Omental fat pad (tissue), 4 donors: ENCODE measurements around the gene SORCS2. TPM values are rescaled to one million over a fixed set of nuclear protein-coding genes. Genes with fewer than 3 reads are reported as not detected.

Experiments
- ATAC-seq: fragments of 150-250 bp; one replicate; pipeline ENCODE4 v1.9.1; 2016; ENCODE audit warnings: mild to moderate bottlenecking, moderate library complexity; ENCODE audit not compliant: low FRiP score
- DNase-seq: peaks from one replicate; pipeline ENCODE4 v3.0.0-alpha.2; 2019; ENCODE audit warnings: low spot score
- total RNA-seq, 4 donors: library from RNA; depleted of rRNA; stranded (reverse); fragments of >200 nt; gene quantifications; one replicate each; pipeline ENCODE4 v1.1.0, GENCODE V29; 2016
- TF ChIP-seq, protein P1 (sequence below), 3 donors: fragments of 450-650 bp; IDR thresholded peaks; one replicate each; pipeline ENCODE4 v1.5.1; 2016 to 2017; ENCODE audit warnings: antibody characterized with exemption in 3 of 3, mild to moderate bottlenecking in 3 of 3, moderate library complexity in 2 of 3

The SORCS2 gene
- total RNA-seq, 4 donors from 2014 or later, result 0.63 to 4.6 (median 1.2) TPM

DNA sequence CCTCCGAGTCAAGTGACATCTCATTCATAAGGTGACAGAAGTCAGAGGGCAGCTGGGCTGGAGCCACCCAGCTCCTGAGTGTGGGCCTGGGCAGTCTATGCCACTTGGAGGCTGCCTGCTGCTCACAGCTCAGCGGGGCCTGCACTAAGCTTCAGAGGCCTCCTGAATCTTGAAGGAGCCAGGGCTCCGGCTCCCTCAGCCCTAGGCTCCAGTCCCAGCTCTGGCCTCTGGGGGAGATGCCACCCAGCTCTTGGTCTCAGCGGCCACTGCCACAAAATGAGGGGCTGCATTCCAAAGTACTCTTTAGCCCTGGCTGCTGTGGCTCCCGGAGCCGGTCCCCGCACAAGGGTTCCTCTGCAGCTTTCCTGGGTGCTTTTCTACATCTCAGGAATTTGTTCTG, 275.1 kb downstream of the SORCS2 start:
- TF ChIP-seq, protein P1, sequence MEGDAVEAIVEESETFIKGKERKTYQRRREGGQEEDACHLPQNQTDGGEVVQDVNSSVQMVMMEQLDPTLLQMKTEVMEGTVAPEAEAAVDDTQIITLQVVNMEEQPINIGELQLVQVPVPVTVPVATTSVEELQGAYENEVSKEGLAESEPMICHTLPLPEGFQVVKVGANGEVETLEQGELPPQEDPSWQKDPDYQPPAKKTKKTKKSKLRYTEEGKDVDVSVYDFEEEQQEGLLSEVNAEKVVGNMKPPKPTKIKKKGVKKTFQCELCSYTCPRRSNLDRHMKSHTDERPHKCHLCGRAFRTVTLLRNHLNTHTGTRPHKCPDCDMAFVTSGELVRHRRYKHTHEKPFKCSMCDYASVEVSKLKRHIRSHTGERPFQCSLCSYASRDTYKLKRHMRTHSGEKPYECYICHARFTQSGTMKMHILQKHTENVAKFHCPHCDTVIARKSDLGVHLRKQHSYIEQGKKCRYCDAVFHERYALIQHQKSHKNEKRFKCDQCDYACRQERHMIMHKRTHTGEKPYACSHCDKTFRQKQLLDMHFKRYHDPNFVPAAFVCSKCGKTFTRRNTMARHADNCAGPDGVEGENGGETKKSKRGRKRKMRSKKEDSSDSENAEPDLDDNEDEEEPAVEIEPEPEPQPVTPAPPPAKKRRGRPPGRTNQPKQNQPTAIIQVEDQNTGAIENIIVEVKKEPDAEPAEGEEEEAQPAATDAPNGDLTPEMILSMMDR (IDR thresholded peaks at IDR 0.05), result no peak
- no peak for DNase-seq
- no peak for ATAC-seq

DNA sequence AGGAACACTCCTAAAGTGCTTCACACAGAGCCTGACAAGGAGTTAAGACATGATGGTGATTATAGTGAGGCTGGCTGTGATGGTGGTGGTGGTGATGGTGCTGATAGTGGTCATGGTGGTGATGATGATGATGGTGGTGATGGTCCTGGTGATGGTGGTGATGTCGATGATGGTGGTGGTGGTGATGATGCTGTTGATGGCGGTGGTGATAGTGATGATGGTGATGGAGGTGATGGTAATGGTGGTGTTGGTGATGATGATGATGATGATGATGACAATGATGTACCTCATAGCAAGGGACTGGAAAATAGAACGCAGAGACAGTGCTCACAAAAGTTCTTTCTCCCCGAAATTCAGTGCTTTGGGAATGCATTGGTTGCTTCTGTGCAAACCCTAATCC, 276.7 kb downstream of the SORCS2 start:
- no peak for DNase-seq
- TF ChIP-seq, protein P1 (IDR thresholded peaks at IDR 0.05), result no peak
- no peak for ATAC-seq

DNA sequence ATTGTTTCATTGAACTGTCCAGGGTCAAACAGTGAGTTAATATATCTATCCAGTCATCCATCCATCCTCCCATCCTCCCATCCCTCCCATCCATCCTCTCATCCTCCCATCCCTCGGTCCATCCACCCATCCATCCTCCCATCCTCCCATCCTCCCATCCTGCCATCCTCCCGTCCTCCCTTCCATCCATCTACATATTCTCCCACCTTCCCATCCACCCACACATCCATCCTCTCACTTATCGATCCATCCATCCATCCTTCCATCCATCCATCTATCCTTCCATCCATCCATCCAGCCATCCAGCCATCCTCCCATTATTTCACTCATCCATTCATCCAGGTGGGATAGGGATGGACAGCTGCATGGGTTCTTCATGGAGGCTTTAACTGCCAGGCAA, 277.8 kb downstream of the SORCS2 start:
- TF ChIP-seq, protein P1 (IDR thresholded peaks at IDR 0.05), result no peak
- ATAC-seq, result no peak

DNA sequence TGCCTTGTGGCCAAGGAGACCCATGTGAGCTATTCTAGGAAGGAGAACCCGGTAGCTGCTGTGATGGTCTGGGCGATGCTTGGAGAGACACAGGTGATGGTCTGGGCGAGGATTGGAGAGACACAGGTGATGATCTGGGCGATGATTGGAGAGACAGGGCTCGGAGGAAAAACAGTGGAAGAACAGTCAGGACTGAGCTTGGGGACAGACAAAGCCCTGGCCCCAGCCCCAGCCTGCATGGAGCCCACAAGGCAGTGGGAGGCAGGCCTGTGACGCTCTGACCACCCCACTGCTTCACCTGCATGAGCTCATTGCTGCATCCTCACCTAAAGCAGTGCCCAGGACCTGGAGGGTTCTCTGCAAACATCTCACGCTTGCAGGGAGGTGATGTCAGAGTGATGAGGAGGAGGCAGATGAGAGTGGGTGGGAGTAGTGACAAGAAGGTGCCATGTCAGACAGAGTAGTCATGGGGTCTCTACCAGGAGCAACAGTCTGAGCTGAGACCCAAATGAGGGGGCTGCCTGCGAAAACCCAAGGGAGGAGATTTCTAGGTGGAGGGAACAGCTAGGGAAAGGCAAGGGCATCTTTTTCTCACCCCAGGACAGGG, 278.3 kb downstream of the SORCS2 start:
- ATAC-seq (no peak), DNase-seq (no peak)
- TF ChIP-seq, protein P1 (IDR thresholded peaks at IDR 0.05), result no peak

More for the DNA sequence above, 277.8 kb downstream of the SORCS2 start:
- DNase-seq, result no peak

DNA sequence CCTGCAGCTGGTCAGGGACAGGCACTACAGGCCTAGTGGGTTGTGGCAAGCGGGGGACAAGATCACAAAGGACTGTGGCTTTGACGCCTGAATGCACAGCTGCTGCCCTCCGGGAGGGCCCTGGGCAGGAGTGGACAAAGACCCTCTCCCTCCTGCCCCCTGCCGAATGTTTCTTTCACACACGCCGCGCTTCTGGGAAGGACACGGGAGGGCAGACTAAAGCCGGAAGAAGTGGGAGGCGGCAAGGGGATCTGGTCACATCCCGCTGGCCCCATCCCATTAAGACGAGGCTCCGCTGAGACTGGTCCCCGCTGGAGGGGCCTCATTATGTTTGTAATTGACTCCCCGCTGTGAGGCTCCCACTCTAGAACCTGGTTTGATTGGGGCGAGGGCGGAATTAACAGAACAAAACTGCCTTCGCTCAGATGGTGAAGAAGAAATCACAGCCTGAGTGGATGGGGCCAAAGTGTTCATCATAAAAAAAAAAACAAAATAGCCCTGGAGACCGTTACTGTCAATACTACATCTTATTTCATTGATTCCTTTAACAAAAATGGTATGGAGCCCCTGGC, 280.2 kb downstream of the SORCS2 start:
- DNase-seq, result no peak
- ATAC-seq, result no peak
- TF ChIP-seq, protein P1 (IDR thresholded peaks at IDR 0.05), result no peak

DNA sequence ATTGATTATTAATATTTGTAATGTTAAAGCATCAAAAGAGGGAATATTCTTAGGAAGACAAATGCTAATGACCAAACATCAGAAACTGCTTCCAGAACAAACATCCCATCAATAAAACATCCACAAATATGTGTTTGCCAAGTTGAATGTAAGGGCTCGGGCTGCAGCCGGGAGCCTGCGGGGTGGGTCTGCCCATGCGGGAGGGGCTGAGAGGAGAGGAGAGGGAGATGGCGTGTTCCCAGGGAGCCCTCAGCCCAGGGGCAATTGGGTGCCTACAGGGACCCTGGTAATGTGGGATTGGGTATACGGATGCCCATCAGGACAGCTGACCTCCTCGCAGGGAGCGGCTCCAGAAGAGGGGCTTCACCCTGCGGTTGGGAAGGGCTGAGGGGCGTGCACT, 280.7 kb downstream of the SORCS2 start:
- TF ChIP-seq, protein P1 (IDR thresholded peaks at IDR 0.05), result no peak
- ATAC-seq (no peak), DNase-seq (no peak)

DNA sequence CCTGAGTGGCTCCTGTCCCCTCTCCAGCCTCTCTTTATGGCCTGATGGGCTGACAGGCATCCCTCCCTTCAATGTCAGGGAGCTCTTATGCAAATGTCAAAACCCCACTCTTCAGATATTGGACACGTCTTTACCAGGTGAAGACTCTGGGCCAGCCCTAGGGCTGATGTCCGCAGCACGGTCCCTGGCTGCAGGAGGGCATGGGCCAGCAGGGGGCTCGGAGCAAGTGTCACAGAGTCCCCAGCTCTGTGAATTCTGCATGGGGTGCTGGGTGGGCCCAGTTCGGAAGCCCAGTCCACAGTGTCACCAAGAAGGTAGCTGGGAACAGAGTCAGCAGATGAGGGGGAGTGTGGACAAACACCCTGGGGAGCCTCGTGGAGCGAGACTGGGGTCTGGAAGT, 282.0 kb downstream of the SORCS2 start:
- TF ChIP-seq, protein P1 (IDR thresholded peaks at IDR 0.05), result no peak
- no peak for DNase-seq
- no peak for ATAC-seq
